A549 (cell line): ENCODE results near the gene NCR2. TPM values are rescaled to one million over a fixed set of nuclear protein-coding genes. Genes with fewer than 3 reads are reported as not detected.

Experiments used
- ATAC-seq, 2 experiments: fragments of 200-7000 bp in 1 of 2; fragments of >200 bp in 1 of 2; cut with Nextera tagmentation in 1 of 2; cut with Tn5 transposase in 1 of 2; 3 replicates each; pipeline versions ENCODE4 v1.8.0 to v1.9.1; 2018 to 2020; ENCODE audit warnings: mild to moderate bottlenecking in 1 of 2, moderate library complexity in 1 of 2
- CTCF ChIA-PET: fragments of 300-600 bp; sonication (Branson Sonifier 250); formaldehyde crosslinking; extraction: SDS; loops from one replicate; lab custom pipeline; 2021; ENCODE audit warnings: antibody characterized with exemption, inconsistent platforms; lab: Yijun Ruan, JAX
- POLR2A ChIA-PET: fragments of 350-600 bp; formaldehyde crosslinking; extraction: SDS; loops from one replicate; lab custom pipeline; 2021; ENCODE audit warnings: antibody characterized with exemption, inconsistent platforms; lab: Yijun Ruan, JAX
- DNase-seq, 2 experiments: peaks; one replicate each; pipeline versions ENCODE4 v3.0.0 to v3.0.0-alpha.2; 2011 to 2016; ENCODE audit warnings: low read depth in 1 of 2, low spot score in 1 of 2
- FAIRE-seq: peaks from 2 replicates; lab custom pipeline; 2011; peaks lifted over from hg19 to GRCh38; lab: Jason Lieb, UNC
- H3K27ac ChIP-seq, 2 experiments: fragments of >200 bp; sonication (Bioruptor Twin); formaldehyde crosslinking; 3 replicates each; pipeline ENCODE4 v1.5.1; 2016 to 2017
- H3K4me1 ChIP-seq: fragments of >200 bp; sonication (Bioruptor Twin); formaldehyde crosslinking; 3 replicates; pipeline ENCODE4 v1.6.1; 2016
- H3K4me2 ChIP-seq: fragments of >200 bp; sonication (Bioruptor Twin); formaldehyde crosslinking; 3 replicates; pipeline ENCODE4 v1.6.1; 2016
- H3K4me3 ChIP-seq: fragments of >200 bp; sonication (Bioruptor Twin); formaldehyde crosslinking; 3 replicates; pipeline ENCODE4 v1.5.1; 2016
- H3K9me3 ChIP-seq: fragments of >200 bp; sonication (Bioruptor Twin); formaldehyde crosslinking; 3 replicates; pipeline ENCODE4 v1.6.1; 2016
- CBX2 ChIP-seq: fragments of 200-600 bp; sonication (generic); IDR thresholded peaks from 2 replicates; pipeline ENCODE4 v1.6.1; 2016; ENCODE audit warnings: low read depth, mild to moderate bottlenecking, borderline replicate concordance
- CHD4 ChIP-seq: fragments of 200-600 bp; sonication (generic); IDR thresholded peaks from 2 replicates; pipeline ENCODE4 v1.6.1; 2016; ENCODE audit warnings: antibody characterized with exemption, mild to moderate bottlenecking, borderline replicate concordance
- EHMT2 ChIP-seq: fragments of 200-600 bp; sonication (generic); IDR thresholded peaks from 2 replicates; pipeline ENCODE4 v1.6.1; 2016; ENCODE audit warnings: antibody characterized with exemption, low read depth, mild to moderate bottlenecking, moderate library complexity
- GATA3 ChIP-seq: IDR thresholded peaks from 2 replicates; pipeline ENCODE4 v1.6.1; 2012; ENCODE audit warnings: borderline replicate concordance
- HOXB13 ChIP-seq: fragments of 250-450 bp; sonication (Bioruptor Pico); IDR thresholded peaks from 2 replicates; pipeline ENCODE4 v1.5.0; 2020; ENCODE audit warnings: low read depth, mild to moderate bottlenecking, moderate library complexity
- HOXB5 ChIP-seq: fragments of 250-450 bp; sonication (Bioruptor Pico); IDR thresholded peaks from 2 replicates; pipeline ENCODE4 v1.5.0; 2020; ENCODE audit warnings: mild to moderate bottlenecking, moderate library complexity
- PHF8 ChIP-seq: fragments of 200-600 bp; sonication (generic); IDR thresholded peaks from 2 replicates; pipeline ENCODE4 v1.6.1; 2016; ENCODE audit warnings: low read depth, mild to moderate bottlenecking, antibody characterized with exemption, moderate library complexity, borderline replicate concordance
- POLR2A ChIP-seq: IDR thresholded peaks from 2 replicates; pipeline ENCODE4 v1.6.1; 2012; ENCODE audit warnings: mild to moderate bottlenecking, low read length
- POLR2AphosphoS2 ChIP-seq: conservative IDR thresholded peaks from 2 replicates; pipeline ENCODE4 v1.6.1; 2012; ENCODE audit warnings: low read length, improper control_type of control experiment, inconsistent platforms
- RAD21 ChIP-seq, 2 experiments: fragments of >200 bp in 1 of 2; sonication (Bioruptor Twin) in 1 of 2; formaldehyde crosslinking in 1 of 2; IDR thresholded peaks in 1 of 2; conservative IDR thresholded peaks in 1 of 2; 2 replicates in 1 of 2; 3 replicates in 1 of 2; pipeline ENCODE4 v1.6.1; 2012 to 2018; ENCODE audit warnings: inconsistent platforms in 1 of 2
- SMC3 ChIP-seq: fragments of >200 bp; sonication (Bioruptor Twin); formaldehyde crosslinking; IDR thresholded peaks from 3 replicates; pipeline ENCODE4 v1.6.1; 2018; ENCODE audit warnings: inconsistent platforms
- ZFP36 ChIP-seq: fragments of 450-650 bp; IDR thresholded peaks from 2 replicates; pipeline ENCODE4 v1.6.1; 2014; ENCODE audit warnings: borderline replicate concordance; ENCODE audit not compliant: partially characterized antibody
- ZSCAN20 ChIP-seq: fragments of 250-450 bp; sonication (Bioruptor Pico); IDR thresholded peaks from 2 replicates; pipeline ENCODE4 v1.8.0; 2022; ENCODE audit warnings: mild to moderate bottlenecking, moderate library complexity
- WGBS: methylation state at CpG from one replicate; pipeline ENCODE4 v1.1.6; 2017; ENCODE audit errors: missing lambda C conversion rate; 5-methylcytosine and 5-hydroxymethylcytosine counted together
- polyA plus RNA-seq, 4 experiments: library from polyadenylated mRNA; depleted of rRNA in 3 of 4; stranded (reverse); fragments of >200 nt; fragmentation: RNase III in 1 of 4; extraction: RNeasy Plus Mini Kit Qiagen cat#74134 plus additional on column Dnase treatment in 1 of 4; gene quantifications; 2 replicates in 3 of 4; 3 replicates in 1 of 4; pipeline ENCODE4 v1.2.3, GENCODE V29; 2011 to 2017
- TF ChIP-seq, protein P1 (sequence below): fragments of 450-650 bp; IDR thresholded peaks from 2 replicates; pipeline ENCODE4 v1.6.1; 2014; ENCODE audit warnings: antibody characterized with exemption
- TF ChIP-seq, protein P2 (sequence below): IDR thresholded peaks from 2 replicates; pipeline ENCODE4 v1.6.1; 2012; ENCODE audit warnings: low read depth, borderline replicate concordance
- TF ChIP-seq, protein P3 (sequence below): fragments of 250-450 bp; sonication (Bioruptor Pico); IDR thresholded peaks from 2 replicates; pipeline ENCODE4 v1.5.0; 2020; ENCODE audit warnings: low read depth, mild to moderate bottlenecking, moderate library complexity
- TF ChIP-seq, protein P4 (sequence below): fragments of 150-350 bp; IDR thresholded peaks from 2 replicates; pipeline ENCODE4 v1.6.1; 2014; ENCODE audit warnings: low read depth, mild to moderate bottlenecking, low read length

Gene NCR2
- polyA plus RNA-seq, 2 of the 4 experiments (the other 2 are of a cell fraction): not detected

DNA sequence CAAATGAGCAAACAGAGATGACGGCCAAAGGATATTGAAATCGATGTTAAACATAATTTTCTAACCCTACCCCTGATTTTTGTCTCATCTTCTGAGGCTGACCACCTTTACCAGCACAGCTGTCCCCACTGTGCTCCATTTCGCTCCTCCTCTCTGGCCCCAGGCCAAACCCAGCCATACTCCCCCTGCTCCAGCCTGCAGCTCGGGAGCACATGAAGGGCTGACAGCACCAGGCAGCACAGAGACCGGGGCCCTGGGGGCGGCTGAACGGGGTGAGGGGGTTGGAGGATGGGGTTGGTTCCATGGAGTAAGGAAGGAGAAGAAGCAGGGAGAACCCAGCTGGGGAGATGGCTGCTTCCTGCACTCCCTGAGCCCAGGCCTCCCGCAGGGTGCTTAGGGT, 3.2 kb upstream of the NCR2 start:
- Histone ChIP-seq H3K27ac (no peak overlapping the region), H3K4me2 (no peak overlapping the region), H3K4me1 (no peaks in the 10 kb centered on the region), H3K4me3 (no peak overlapping the region), H3K9me3 (no peaks in the 10 kb centered on the region)
- FAIRE-seq: no peak
- ATAC-seq: no peak
- no peak for DNase-seq
- CTCF ChIA-PET: interaction anchor here (0.8 to 5.6 kb wide), 3 partner anchors 11 to 36 kb away, joined by 3 to 39 read pairs (median 4); no protein-coding TSS in a partner anchor
- WGBS: 56% methylated on average over 5 of the region's 8 CpGs
- POLR2A ChIA-PET: no interaction called here
- TF ChIP-seq ZSCAN20 (CRISPR knock-in tag) (no peak), PHF8 (no peak), ZFP36 (no peak), SMC3 (no peak), CHD4 (no peak)
- TF ChIP-seq, protein P1, sequence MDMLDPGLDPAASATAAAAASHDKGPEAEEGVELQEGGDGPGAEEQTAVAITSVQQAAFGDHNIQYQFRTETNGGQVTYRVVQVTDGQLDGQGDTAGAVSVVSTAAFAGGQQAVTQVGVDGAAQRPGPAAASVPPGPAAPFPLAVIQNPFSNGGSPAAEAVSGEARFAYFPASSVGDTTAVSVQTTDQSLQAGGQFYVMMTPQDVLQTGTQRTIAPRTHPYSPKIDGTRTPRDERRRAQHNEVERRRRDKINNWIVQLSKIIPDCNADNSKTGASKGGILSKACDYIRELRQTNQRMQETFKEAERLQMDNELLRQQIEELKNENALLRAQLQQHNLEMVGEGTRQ: no peak
- TF ChIP-seq, all 56 proteins: peak for 0

DNA sequence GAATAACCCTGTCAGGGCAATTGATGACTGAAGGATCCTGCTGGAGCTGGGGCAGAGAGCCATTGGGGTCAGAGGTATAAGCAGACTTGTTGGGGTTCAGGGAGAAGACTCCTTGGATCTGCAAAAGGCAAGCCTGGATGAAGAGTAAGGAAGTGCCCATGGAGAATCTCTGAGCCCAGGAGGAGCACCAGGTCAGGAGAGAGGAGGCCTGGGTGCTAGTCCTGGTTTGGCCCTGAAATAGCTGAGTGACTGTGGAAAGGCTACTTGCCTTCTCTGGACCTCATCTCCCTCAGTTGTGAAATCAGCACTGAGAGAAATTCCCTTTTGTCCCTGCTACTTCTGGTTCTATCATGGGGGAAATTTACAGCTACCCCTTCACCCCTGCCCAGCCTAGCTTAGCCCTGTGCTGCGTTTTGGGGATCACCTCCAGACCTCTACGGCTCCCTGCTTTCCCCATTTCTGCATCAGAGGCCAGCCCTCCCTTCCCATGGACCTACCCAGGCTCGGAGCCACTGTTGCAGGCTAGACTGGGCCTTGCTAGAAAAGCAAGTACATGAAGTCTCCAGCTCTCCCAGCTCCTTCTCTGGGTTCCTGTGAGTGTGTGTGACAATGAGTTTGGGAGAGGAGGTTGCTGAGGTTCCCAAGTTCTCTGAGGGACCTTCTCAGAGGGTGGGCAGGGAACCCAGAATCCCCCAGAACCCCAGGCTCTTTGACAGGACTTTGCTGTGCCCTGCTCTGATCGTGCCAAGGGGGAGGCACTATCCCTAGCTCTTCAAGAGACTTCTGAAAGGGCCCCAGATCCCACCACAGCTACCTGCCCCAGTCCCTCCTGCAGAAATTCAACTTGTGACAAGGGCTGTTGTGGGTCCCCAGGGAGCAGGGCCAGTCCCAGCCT, 2.3 kb upstream of the NCR2 start:
- DNase-seq: no peak
- Histone ChIP-seq H3K4me2 (no peak overlapping the region), H3K27ac (no peak overlapping the region), H3K4me3 (no peak overlapping the region), H3K9me3 (no peaks in the 10 kb centered on the region)
- WGBS: 24% methylated on average over 3 of the region's 4 CpGs
- FAIRE-seq: no peak
- CTCF ChIA-PET: interaction anchor here (0.9 to 5.6 kb wide), 3 partner anchors 12 to 36 kb away, joined by 3 to 39 read pairs (median 5); no protein-coding TSS in a partner anchor
- TF ChIP-seq GATA3 (no peak), POLR2A (no peak), RAD21 (conservative IDR thresholded peaks at IDR 0.05 in 1 of 2, IDR thresholded peaks at IDR 0.05 in 1 of 2) (no peak), HOXB5 (CRISPR knock-in tag) (no peak), EHMT2 (no peak), CBX2 (no peak), HOXB13 (CRISPR knock-in tag) (no peak), POLR2AphosphoS2 (no peak)
- TF ChIP-seq, protein P2, sequence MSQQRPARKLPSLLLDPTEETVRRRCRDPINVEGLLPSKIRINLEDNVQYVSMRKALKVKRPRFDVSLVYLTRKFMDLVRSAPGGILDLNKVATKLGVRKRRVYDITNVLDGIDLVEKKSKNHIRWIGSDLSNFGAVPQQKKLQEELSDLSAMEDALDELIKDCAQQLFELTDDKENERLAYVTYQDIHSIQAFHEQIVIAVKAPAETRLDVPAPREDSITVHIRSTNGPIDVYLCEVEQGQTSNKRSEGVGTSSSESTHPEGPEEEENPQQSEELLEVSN: no peak
- TF ChIP-seq, protein P3, sequence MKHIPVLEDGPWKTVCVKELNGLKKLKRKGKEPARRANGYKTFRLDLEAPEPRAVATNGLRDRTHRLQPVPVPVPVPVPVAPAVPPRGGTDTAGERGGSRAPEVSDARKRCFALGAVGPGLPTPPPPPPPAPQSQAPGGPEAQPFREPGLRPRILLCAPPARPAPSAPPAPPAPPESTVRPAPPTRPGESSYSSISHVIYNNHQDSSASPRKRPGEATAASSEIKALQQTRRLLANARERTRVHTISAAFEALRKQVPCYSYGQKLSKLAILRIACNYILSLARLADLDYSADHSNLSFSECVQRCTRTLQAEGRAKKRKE (CRISPR knock-in tag): no peak
- TF ChIP-seq, protein P4, sequence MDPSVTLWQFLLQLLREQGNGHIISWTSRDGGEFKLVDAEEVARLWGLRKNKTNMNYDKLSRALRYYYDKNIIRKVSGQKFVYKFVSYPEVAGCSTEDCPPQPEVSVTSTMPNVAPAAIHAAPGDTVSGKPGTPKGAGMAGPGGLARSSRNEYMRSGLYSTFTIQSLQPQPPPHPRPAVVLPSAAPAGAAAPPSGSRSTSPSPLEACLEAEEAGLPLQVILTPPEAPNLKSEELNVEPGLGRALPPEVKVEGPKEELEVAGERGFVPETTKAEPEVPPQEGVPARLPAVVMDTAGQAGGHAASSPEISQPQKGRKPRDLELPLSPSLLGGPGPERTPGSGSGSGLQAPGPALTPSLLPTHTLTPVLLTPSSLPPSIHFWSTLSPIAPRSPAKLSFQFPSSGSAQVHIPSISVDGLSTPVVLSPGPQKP: no peak
- TF ChIP-seq, protein P1: no peak
- TF ChIP-seq, all 56 proteins: peak for 0
- no peak for ATAC-seq
- POLR2A ChIA-PET: no interaction called here
- H3K4me1 ChIP-seq: no peaks in the 10 kb centered on the region
